AG10803 (cell line): ENCODE measurements around the gene PIGZ.

Source experiments
- DNase-seq: peaks from one replicate; pipeline ENCODE4 v3.0.0; 2010; ENCODE audit warnings: low read depth
- H3K4me3 ChIP-seq: 2 replicates; pipeline ENCODE4 v1.5.1; 2011; ENCODE audit warnings: mild to moderate bottlenecking, low read length, control low read depth
- CTCF ChIP-seq: conservative IDR thresholded peaks from 2 replicates; pipeline ENCODE4 v1.5.1; 2011; ENCODE audit warnings: mild to moderate bottlenecking, low read length, control low read depth, inconsistent platforms

PIGZ gene

GRCh38 chr3:196975349-196975748 lies 6.7 kb upstream of the PIGZ start:
- DNase-seq, result no peak
- no peak overlapping the region for H3K4me3 ChIP-seq
- TF ChIP-seq CTCF, result no peak

GRCh38 chr3:196974661-196975060 lies 6.0 kb upstream of the PIGZ start:
- no peak overlapping the region for H3K4me3 ChIP-seq
- no peak for DNase-seq
- TF ChIP-seq CTCF, result no peak

GRCh38 chr3:196971094-196971698 lies 2.6 kb upstream of the PIGZ start:
- H3K4me3 ChIP-seq, result no peak overlapping the region
- no peak for DNase-seq
- no peak for TF ChIP-seq CTCF

GRCh38 chr3:196970547-196971093 lies 2.0 kb upstream of the PIGZ start:
- no peak for DNase-seq
- no peak overlapping the region for H3K4me3 ChIP-seq
- TF ChIP-seq CTCF, result no peak

- peak overlapping the region; percentile 61 for H3K4me3 ChIP-seq
- peak; percentile 37 for DNase-seq
- peak; percentile 37 for TF ChIP-seq CTCF
These were observed 1.3 kb upstream of the PIGZ start for GRCh38 chr3:196969660-196970546.

GRCh38 chr3:196969134-196969659 lies 564 bp upstream of the PIGZ start:
- DNase-seq, result peak; percentile 11
- H3K4me3 ChIP-seq, result peak overlapping the region; percentile 61
- TF ChIP-seq CTCF, result no peak
